GM23338 (cell line): Measurements from ENCODE around the gene FLNC. TPM values are rescaled to one million over a fixed set of nuclear protein-coding genes. Genes with fewer than 3 reads are reported as not detected.

Source experiments
- ATAC-seq: fragments of 200-7000 bp; cut with Tn5 transposase; 3 replicates; pipeline ENCODE4 v1.9.1; 2020
- DNase-seq: peaks from one replicate; pipeline ENCODE4 v3.0.0-alpha.2; 2015; ENCODE audit warnings: low spot score
- H2AFZ ChIP-seq: fragments of 200-600 bp; sonication (generic); 2 replicates; pipeline ENCODE4 v1.8.0; 2016; ENCODE audit warnings: antibody characterized with exemption, mild to moderate bottlenecking, moderate library complexity
- H3F3A ChIP-seq: fragments of 200-600 bp; sonication (generic); replicated peaks from 2 replicates; pipeline ENCODE4 v1.8.0; 2017; ENCODE audit warnings: antibody characterized with exemption, mixed run types, low read depth
- H3K27ac ChIP-seq: fragments of 200-600 bp; sonication (generic); 2 replicates; pipeline ENCODE4 v1.6.1; 2016; ENCODE audit warnings: low read depth
- H3K27me3 ChIP-seq: fragments of 200-600 bp; sonication (generic); 2 replicates; pipeline ENCODE4 v1.8.0; 2016; ENCODE audit warnings: mild to moderate bottlenecking, mixed run types, moderate library complexity; ENCODE audit not compliant: insufficient read depth
- H3K36me3 ChIP-seq: fragments of 200-600 bp; sonication (generic); 2 replicates; pipeline ENCODE4 v1.8.0; 2016; ENCODE audit warnings: mild to moderate bottlenecking; ENCODE audit not compliant: insufficient read depth
- H3K4me1 ChIP-seq: fragments of 200-600 bp; sonication (generic); 2 replicates; pipeline ENCODE4 v1.8.0; 2016; ENCODE audit warnings: mild to moderate bottlenecking, moderate library complexity; ENCODE audit not compliant: insufficient read depth
- H3K4me2 ChIP-seq: fragments of 200-600 bp; sonication (generic); 2 replicates; pipeline ENCODE4 v1.7.1; 2017; ENCODE audit warnings: mixed run types
- H3K4me3 ChIP-seq: fragments of 200-600 bp; sonication (generic); 2 replicates; pipeline ENCODE4 v1.6.1; 2016; ENCODE audit warnings: mixed run types
- H3K79me2 ChIP-seq: fragments of 200-600 bp; sonication (generic); replicated peaks from 2 replicates; pipeline ENCODE4 v1.8.0; 2017; ENCODE audit warnings: mild to moderate bottlenecking; ENCODE audit not compliant: insufficient read depth
- H3K9me2 ChIP-seq: fragments of 200-600 bp; sonication (generic); 2 replicates; pipeline ENCODE4 v1.8.0; 2017; ENCODE audit not compliant: insufficient read depth
- H4K20me1 ChIP-seq: fragments of 200-600 bp; sonication (generic); replicated peaks from 2 replicates; pipeline ENCODE4 v1.8.0; 2017; ENCODE audit warnings: mild to moderate bottlenecking; ENCODE audit not compliant: insufficient read depth
- H3K27ac Mint-ChIP-seq: 2 replicates; pipeline ENCODE4 v1.8.0; 2020; ENCODE audit warnings: inconsistent platforms, mild to moderate bottlenecking, moderate library complexity, mixed read lengths
- H3K27me3 Mint-ChIP-seq: 3 replicates; pipeline ENCODE4 v1.8.0; 2022; ENCODE audit warnings: low read depth, mild to moderate bottlenecking, moderate library complexity, mixed read lengths, inconsistent platforms; ENCODE audit not compliant: insufficient read depth, poor library complexity
- H3K36me3 Mint-ChIP-seq: 3 replicates; pipeline ENCODE4 v1.8.0; 2021; ENCODE audit warnings: low read depth, mild to moderate bottlenecking, inconsistent platforms, moderate library complexity, mixed read lengths
- H3K4me1 Mint-ChIP-seq: 3 replicates; pipeline ENCODE4 v1.8.0; 2020; ENCODE audit warnings: mild to moderate bottlenecking, inconsistent platforms, mixed read lengths
- H3K4me3 Mint-ChIP-seq: 3 replicates; pipeline ENCODE4 v1.8.0; 2021; ENCODE audit warnings: moderate library complexity, mild to moderate bottlenecking, inconsistent platforms, mixed read lengths
- H3K9me3 Mint-ChIP-seq: 3 replicates; pipeline ENCODE4 v1.8.0; 2020; ENCODE audit warnings: moderate library complexity, mild to moderate bottlenecking, inconsistent platforms, mixed read lengths
- CREB1 ChIP-seq: fragments of 250-450 bp; sonication (Bioruptor Pico); IDR thresholded peaks from 2 replicates; pipeline ENCODE4 v1.5.0; 2020; ENCODE audit warnings: low read depth, mild to moderate bottlenecking, moderate library complexity
- CTCF ChIP-seq, 2 experiments: fragments of 200-600 bp in 1 of 2; sonication (generic) in 1 of 2; conservative IDR thresholded peaks; 2 replicates each; pipeline versions ENCODE4 v1.5.1 to v1.6.1; 2016 to 2017; ENCODE audit warnings: antibody characterized with exemption in 2 of 2, low read depth in 2 of 2, mild to moderate bottlenecking in 2 of 2, moderate library complexity in 1 of 2
- EZH2 ChIP-seq: fragments of 200-600 bp; sonication (generic); IDR thresholded peaks from one replicate; pipeline ENCODE4 v1.8.0; 2017; ENCODE audit warnings: antibody characterized with exemption, mild to moderate bottlenecking, low read depth; ENCODE audit not compliant: unreplicated experiment
- EZH2phosphoT487 ChIP-seq: fragments of 200-600 bp; sonication (generic); IDR thresholded peaks from one replicate; pipeline ENCODE4 v1.8.1; 2018; ENCODE audit warnings: antibody characterized with exemption; ENCODE audit not compliant: unreplicated experiment
- JUNB ChIP-seq: IDR thresholded peaks from one replicate; pipeline ENCODE4 v1.6.1; 2016; ENCODE audit warnings: antibody characterized with exemption; ENCODE audit not compliant: unreplicated experiment
- POLR2AphosphoS5 ChIP-seq: IDR thresholded peaks from 2 replicates; pipeline ENCODE4 v1.6.1; 2016; ENCODE audit warnings: antibody characterized with exemption, low read depth
- STAT1 ChIP-seq: IDR thresholded peaks from one replicate; pipeline ENCODE4 v1.6.1; 2016; ENCODE audit warnings: antibody characterized with exemption; ENCODE audit not compliant: unreplicated experiment
- ZNF114 ChIP-seq: fragments of 250-450 bp; sonication (Bioruptor Pico); IDR thresholded peaks from 2 replicates; pipeline ENCODE4 v1.5.0; 2020; ENCODE audit warnings: mild to moderate bottlenecking, moderate library complexity
- ZNF331 ChIP-seq: fragments of 250-450 bp; sonication (Bioruptor Pico); IDR thresholded peaks from 2 replicates; pipeline ENCODE4 v1.5.0; 2020; ENCODE audit warnings: low read depth, mild to moderate bottlenecking, moderate library complexity
- ZNF462 ChIP-seq: fragments of 250-450 bp; sonication (Bioruptor Pico); IDR thresholded peaks from 2 replicates; pipeline ENCODE4 v1.5.0; 2020; ENCODE audit warnings: mild to moderate bottlenecking, moderate library complexity
- polyA plus RNA-seq: library from polyadenylated mRNA; unstranded; fragments of >200 nt; fragmentation: Nextera tagmentation; extraction: Ambion mirVana; gene quantifications from 2 replicates; pipeline ENCODE4 v1.2.1, GENCODE V29; 2016
- total RNA-seq: library from RNA; depleted of rRNA; stranded (reverse); fragments of >200 nt; shearing (Covaris generic); gene quantifications from 2 replicates; pipeline ENCODE4 v1.2.3, GENCODE V29; 2014
- TF ChIP-seq, protein P1 (sequence below): IDR thresholded peaks from one replicate; pipeline ENCODE4 v1.6.1; 2018; ENCODE audit warnings: antibody characterized with exemption; ENCODE audit not compliant: unreplicated experiment
- TF ChIP-seq, protein P2 (sequence below): IDR thresholded peaks from 2 replicates; pipeline ENCODE4 v1.6.1; 2016; ENCODE audit warnings: antibody characterized with exemption

FLNC gene
- total and polyA plus RNA-seq, 2 experiments from 2014 or later, result 0.65 to 11.8 TPM

- Mint-ChIP-seq H3K27ac (no peak overlapping the region), H3K4me1 (peaks cover 34% of the 10 kb centered on the region), H3K9me3 (no peaks in the 10 kb centered on the region), H3K4me3 (peak overlapping the region; percentile 74), H3K27me3 (peaks cover 52% of the 10 kb centered on the region), H3K36me3 (no peaks in the 10 kb centered on the region)
- H3K79me2 ChIP-seq, result no peaks in the 10 kb centered on the region
- no peaks in the 10 kb centered on the region for H3K9me2 ChIP-seq
- peak overlapping the region; percentile 76 for H3K4me3 ChIP-seq
- DNase-seq, result peak; percentile 79
- H2AFZ ChIP-seq, result peak overlapping the region; percentile 98
- no peaks in the 10 kb centered on the region for H4K20me1 ChIP-seq
- H3K36me3 ChIP-seq, result no peaks in the 10 kb centered on the region
- peak; percentile 29 for ATAC-seq
- peak overlapping the region; percentile 96 for H3K4me2 ChIP-seq
- H3K27ac ChIP-seq, result no peak overlapping the region
- H3K4me1 ChIP-seq, result peaks cover 28% of the 10 kb centered on the region
- H3F3A ChIP-seq, result peaks cover 6% of the 10 kb centered on the region
- TF ChIP-seq ZNF331 (CRISPR knock-in tag), result no peak
- TF ChIP-seq CTCF (conservative IDR thresholded peaks at IDR 0.05; ENCODE audit: low read depth in 2 of 2), result no peak
- no peak for TF ChIP-seq ZNF114 (CRISPR knock-in tag)
- TF ChIP-seq POLR2AphosphoS5, result no peak
- no peak for TF ChIP-seq ZNF462 (CRISPR knock-in tag)
- no peak for TF ChIP-seq EZH2phosphoT487
- TF ChIP-seq CREB1, result no peak
- no peak for TF ChIP-seq EZH2
- no peak for TF ChIP-seq JUNB
- TF ChIP-seq, protein P1, sequence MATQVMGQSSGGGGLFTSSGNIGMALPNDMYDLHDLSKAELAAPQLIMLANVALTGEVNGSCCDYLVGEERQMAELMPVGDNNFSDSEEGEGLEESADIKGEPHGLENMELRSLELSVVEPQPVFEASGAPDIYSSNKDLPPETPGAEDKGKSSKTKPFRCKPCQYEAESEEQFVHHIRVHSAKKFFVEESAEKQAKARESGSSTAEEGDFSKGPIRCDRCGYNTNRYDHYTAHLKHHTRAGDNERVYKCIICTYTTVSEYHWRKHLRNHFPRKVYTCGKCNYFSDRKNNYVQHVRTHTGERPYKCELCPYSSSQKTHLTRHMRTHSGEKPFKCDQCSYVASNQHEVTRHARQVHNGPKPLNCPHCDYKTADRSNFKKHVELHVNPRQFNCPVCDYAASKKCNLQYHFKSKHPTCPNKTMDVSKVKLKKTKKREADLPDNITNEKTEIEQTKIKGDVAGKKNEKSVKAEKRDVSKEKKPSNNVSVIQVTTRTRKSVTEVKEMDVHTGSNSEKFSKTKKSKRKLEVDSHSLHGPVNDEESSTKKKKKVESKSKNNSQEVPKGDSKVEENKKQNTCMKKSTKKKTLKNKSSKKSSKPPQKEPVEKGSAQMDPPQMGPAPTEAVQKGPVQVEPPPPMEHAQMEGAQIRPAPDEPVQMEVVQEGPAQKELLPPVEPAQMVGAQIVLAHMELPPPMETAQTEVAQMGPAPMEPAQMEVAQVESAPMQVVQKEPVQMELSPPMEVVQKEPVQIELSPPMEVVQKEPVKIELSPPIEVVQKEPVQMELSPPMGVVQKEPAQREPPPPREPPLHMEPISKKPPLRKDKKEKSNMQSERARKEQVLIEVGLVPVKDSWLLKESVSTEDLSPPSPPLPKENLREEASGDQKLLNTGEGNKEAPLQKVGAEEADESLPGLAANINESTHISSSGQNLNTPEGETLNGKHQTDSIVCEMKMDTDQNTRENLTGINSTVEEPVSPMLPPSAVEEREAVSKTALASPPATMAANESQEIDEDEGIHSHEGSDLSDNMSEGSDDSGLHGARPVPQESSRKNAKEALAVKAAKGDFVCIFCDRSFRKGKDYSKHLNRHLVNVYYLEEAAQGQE, result no peak
- TF ChIP-seq, protein P2, sequence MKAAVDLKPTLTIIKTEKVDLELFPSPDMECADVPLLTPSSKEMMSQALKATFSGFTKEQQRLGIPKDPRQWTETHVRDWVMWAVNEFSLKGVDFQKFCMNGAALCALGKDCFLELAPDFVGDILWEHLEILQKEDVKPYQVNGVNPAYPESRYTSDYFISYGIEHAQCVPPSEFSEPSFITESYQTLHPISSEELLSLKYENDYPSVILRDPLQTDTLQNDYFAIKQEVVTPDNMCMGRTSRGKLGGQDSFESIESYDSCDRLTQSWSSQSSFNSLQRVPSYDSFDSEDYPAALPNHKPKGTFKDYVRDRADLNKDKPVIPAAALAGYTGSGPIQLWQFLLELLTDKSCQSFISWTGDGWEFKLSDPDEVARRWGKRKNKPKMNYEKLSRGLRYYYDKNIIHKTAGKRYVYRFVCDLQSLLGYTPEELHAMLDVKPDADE, result no peak
- no peak for TF ChIP-seq STAT1
- peaks cover 42% of the 10 kb centered on the region for H3K27me3 ChIP-seq
These were observed 2.0 kb downstream of the FLNC start for GRCh38 chr7:128831994-128832879.
